Uterus (tissue), 4 donors: ENCODE data around the gene OTUB2. TPM values are rescaled to one million over a fixed set of nuclear protein-coding genes. Genes with fewer than 3 reads are reported as not detected.

Source experiments
- DNase-seq, 2 donors: peaks; one replicate each; pipeline ENCODE4 v3.0.0-alpha.2; 2019 to 2020
- H3K27ac ChIP-seq, 2 donors: fragments of 200-600 bp; sonication (generic); 1 replicate in 1 of 2; 2 replicates in 1 of 2; pipeline ENCODE4 v1.5.1; 2016 to 2018
- H3K27me3 ChIP-seq, 2 donors: fragments of 200-600 bp; sonication (generic); one replicate each; pipeline ENCODE4 v1.5.1; 2018 to 2019; ENCODE audit warnings: control low read depth in 1 of 2
- H3K36me3 ChIP-seq, 2 donors: fragments of 200-600 bp; sonication (generic); one replicate each; pipeline ENCODE4 v1.5.1; 2019; ENCODE audit warnings: control low read depth in 1 of 2
- H3K4me1 ChIP-seq, 2 donors: fragments of 200-600 bp; sonication (generic); one replicate each; pipeline ENCODE4 v1.5.1; 2018 to 2019; ENCODE audit warnings: control low read depth in 1 of 2
- H3K4me3 ChIP-seq, 2 donors: fragments of 200-600 bp; sonication (generic); 1 replicate in 1 of 2; 2 replicates in 1 of 2; pipeline ENCODE4 v1.5.1; 2018 to 2019; ENCODE audit warnings: mild to moderate bottlenecking in 1 of 2
- H3K9me3 ChIP-seq, 2 donors: fragments of 200-600 bp; sonication (generic); one replicate each; pipeline ENCODE4 v1.5.1; 2019; ENCODE audit warnings: control low read depth in 1 of 2
- POLR2A ChIP-seq, 2 donors: fragments of 450-650 bp; IDR thresholded peaks; one replicate each; pipeline ENCODE4 v1.6.1; 2016; ENCODE audit warnings: antibody characterized with exemption in 2 of 2, mild to moderate bottlenecking in 1 of 2, moderate library complexity in 1 of 2
- intact Hi-C: fragments of 100-400 bp; cut with DNase I; formaldehyde crosslinking; loops from one replicate; pipeline ENCODE4 v1.15.1; 2023; ENCODE audit warnings: low total_unique reads
- total RNA-seq, 4 donors: library from RNA; depleted of rRNA in 3 of 4; stranded (reverse); fragments of >200 nt in 3 of 4; gene quantifications; one replicate each; pipeline versions ENCODE4 v1.1.0 to v1.2.4, GENCODE V29; 2014 to 2023
- TF ChIP-seq, protein P1 (sequence below), 4 experiments: fragments of 200-600 bp in 2 of 4; fragments of 450-650 bp in 2 of 4; sonication (generic) in 2 of 4; IDR thresholded peaks; one replicate each; pipeline ENCODE4 v1.5.1; 2016 to 2019; ENCODE audit warnings: antibody characterized with exemption in 4 of 4, mild to moderate bottlenecking in 2 of 4, moderate library complexity in 1 of 4
- donor health status: DM: yes; HTN: yes; CAD: no.

The OTUB2 gene
- total RNA-seq, 4 donors from 2014 or later, result 0.37 to 3.8 TPM; not detected in 2

DNA sequence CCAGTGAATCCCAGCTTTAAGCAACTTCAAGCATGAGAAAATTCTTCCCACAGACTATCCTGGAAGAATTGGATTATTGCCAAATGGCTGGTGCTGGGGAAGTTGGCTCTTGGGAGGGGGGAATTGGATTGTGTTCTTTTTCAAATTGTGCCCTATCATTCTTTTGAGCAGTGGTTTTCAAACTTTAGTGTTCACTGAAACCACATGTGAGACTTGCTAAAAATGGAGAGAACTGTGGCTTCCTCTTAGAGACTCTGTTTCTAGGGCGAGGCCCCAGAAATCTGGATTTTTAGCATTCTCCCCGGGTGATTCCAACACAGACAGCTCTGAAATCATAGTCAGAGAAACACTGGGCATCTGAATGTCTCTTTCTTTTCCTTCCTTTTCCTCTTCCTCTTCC, 14.3 kb upstream of the OTUB2 start:
- Histone ChIP-seq H3K36me3 (no peaks in the 10 kb centered on the region), H3K9me3 (no peaks in the 10 kb centered on the region), H3K27me3 (no peaks in the 10 kb centered on the region), H3K27ac (no peak overlapping the region), H3K4me3 (no peak overlapping the region), H3K4me1 (no peaks in the 10 kb centered on the region)
- intact Hi-C loops, result no loop called here
- TF ChIP-seq, protein P1, sequence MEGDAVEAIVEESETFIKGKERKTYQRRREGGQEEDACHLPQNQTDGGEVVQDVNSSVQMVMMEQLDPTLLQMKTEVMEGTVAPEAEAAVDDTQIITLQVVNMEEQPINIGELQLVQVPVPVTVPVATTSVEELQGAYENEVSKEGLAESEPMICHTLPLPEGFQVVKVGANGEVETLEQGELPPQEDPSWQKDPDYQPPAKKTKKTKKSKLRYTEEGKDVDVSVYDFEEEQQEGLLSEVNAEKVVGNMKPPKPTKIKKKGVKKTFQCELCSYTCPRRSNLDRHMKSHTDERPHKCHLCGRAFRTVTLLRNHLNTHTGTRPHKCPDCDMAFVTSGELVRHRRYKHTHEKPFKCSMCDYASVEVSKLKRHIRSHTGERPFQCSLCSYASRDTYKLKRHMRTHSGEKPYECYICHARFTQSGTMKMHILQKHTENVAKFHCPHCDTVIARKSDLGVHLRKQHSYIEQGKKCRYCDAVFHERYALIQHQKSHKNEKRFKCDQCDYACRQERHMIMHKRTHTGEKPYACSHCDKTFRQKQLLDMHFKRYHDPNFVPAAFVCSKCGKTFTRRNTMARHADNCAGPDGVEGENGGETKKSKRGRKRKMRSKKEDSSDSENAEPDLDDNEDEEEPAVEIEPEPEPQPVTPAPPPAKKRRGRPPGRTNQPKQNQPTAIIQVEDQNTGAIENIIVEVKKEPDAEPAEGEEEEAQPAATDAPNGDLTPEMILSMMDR (IDR thresholded peaks at IDR 0.05), result no peak
- TF ChIP-seq POLR2A (IDR thresholded peaks at IDR 0.05), result no peak
- DNase-seq, result no peak

DNA sequence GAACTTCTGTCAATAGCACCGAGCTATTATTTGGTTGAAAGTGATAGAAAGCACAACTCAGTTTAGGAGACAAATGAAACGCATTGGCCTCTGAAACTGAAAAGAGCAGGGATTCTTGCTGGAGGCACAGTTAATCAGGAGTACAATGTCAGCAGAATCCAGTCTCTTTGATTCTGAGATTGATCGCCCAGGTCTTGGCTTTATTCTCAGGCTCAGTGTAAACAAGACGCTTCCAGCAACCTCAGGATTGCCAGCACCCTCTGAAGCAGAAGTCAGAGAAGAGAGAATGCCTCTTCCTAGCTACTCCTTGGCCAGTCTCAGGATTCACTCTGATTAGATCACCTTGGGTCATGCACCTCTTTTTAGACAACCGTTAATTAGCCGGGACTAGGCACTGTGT, 11.8 kb upstream of the OTUB2 start:
- TF ChIP-seq, protein P1 (IDR thresholded peaks at IDR 0.05), result no peak
- no peak for TF ChIP-seq POLR2A (IDR thresholded peaks at IDR 0.05)
- H3K4me3 ChIP-seq, result no peak overlapping the region
- H3K36me3 ChIP-seq, result no peaks in the 10 kb centered on the region
- DNase-seq, result no peak
- no peaks in the 10 kb centered on the region for H3K9me3 ChIP-seq
- H3K27me3 ChIP-seq, result no peaks in the 10 kb centered on the region
- H3K27ac ChIP-seq, result no peak overlapping the region
- H3K4me1 ChIP-seq, result no peaks in the 10 kb centered on the region
- intact Hi-C loops, result no loop called here

DNA sequence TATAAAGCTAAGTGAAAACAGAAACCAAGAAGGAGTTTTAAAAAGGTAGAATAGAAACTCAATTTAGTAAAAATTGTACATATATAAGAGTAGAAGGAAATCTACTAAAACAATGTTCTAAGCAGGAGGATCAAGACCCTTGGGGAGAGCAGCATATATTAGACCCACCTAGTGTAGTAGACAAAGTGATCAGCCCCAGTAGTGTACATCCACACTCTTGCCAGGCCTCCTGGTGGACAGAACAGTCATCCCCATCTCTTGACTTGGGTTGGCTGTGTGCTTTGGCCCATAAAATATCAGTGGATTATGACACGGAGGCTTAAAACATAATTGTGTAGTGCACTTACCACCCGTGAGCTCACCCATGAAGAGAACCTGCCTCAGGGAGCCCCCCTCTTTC, 10.9 kb upstream of the OTUB2 start:
- no peak overlapping the region for H3K4me3 ChIP-seq
- intact Hi-C loops, result no loop called here
- H3K4me1 ChIP-seq, result no peaks in the 10 kb centered on the region
- no peak for DNase-seq
- no peaks in the 10 kb centered on the region for H3K27me3 ChIP-seq
- H3K27ac ChIP-seq, result no peak overlapping the region
- no peaks in the 10 kb centered on the region for H3K9me3 ChIP-seq
- H3K36me3 ChIP-seq, result no peaks in the 10 kb centered on the region
- TF ChIP-seq POLR2A (IDR thresholded peaks at IDR 0.05), result no peak
- TF ChIP-seq, protein P1 (IDR thresholded peaks at IDR 0.05), result no peak

DNA sequence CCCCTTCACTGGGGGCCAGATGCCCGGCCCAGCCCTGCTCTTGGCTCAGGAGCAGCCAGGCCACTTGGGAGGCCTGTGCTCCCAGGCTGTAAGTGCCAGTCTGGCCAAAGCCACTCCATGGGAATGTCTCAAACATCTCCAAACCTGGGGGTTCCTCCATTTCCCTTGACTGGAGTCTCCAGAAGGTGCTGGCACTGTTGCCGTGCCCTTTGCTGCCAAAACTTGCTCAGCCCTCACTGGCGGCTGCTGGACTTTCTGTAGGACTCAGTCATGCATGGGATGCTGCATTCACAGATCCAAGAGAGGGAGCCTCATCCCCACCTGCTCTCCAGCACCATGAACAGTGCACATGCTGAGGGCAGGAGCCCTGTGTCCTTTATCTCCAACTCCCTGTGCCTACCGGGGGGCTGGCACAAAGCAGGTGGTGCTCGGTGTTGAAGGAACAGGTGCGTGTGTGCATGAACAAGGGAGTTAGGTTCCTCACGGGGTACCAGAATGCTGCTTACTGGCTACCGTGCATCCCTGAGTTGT, 9.6 kb upstream of the OTUB2 start:
- Histone ChIP-seq H3K27ac (no peak overlapping the region), H3K36me3 (no peaks in the 10 kb centered on the region), H3K4me3 (no peak overlapping the region), H3K4me1 (no peaks in the 10 kb centered on the region), H3K9me3 (no peaks in the 10 kb centered on the region), H3K27me3 (no peaks in the 10 kb centered on the region)
- TF ChIP-seq POLR2A (IDR thresholded peaks at IDR 0.05), result no peak
- TF ChIP-seq, protein P1 (IDR thresholded peaks at IDR 0.05), result no peak
- intact Hi-C loops, result no loop called here
- no peak for DNase-seq

DNA sequence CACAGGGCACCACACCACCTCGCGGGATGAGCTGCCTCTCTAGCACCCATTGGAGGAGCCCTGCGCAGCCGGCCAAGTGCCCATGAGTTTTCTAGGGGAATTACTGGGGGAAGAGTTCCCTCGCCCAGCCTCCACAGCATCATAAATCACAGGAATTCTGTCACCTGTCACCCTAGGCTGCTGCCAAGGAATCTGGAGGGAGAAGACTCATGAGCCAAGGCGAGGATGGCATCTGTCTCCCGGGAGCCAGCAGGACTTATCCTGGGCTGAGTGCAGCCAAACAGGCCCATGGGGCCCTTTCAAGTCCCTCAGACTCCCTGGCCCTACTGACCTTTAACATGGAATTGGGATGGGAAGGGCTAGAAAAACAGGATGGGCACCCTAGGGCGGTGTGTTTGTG, 7.8 kb upstream of the OTUB2 start:
- DNase-seq, result no peak
- TF ChIP-seq, protein P1 (IDR thresholded peaks at IDR 0.05), result no peak
- TF ChIP-seq POLR2A (IDR thresholded peaks at IDR 0.05), result no peak
- Histone ChIP-seq H3K4me3 (no peak overlapping the region), H3K27me3 (no peaks in the 10 kb centered on the region), H3K9me3 (no peaks in the 10 kb centered on the region), H3K36me3 (no peaks in the 10 kb centered on the region), H3K27ac (no peak overlapping the region), H3K4me1 (no peaks in the 10 kb centered on the region)
- intact Hi-C loops, result no loop called here
